Measurements from ENCODE around the gene ZNF827.

ZNF827 gene, protein sequence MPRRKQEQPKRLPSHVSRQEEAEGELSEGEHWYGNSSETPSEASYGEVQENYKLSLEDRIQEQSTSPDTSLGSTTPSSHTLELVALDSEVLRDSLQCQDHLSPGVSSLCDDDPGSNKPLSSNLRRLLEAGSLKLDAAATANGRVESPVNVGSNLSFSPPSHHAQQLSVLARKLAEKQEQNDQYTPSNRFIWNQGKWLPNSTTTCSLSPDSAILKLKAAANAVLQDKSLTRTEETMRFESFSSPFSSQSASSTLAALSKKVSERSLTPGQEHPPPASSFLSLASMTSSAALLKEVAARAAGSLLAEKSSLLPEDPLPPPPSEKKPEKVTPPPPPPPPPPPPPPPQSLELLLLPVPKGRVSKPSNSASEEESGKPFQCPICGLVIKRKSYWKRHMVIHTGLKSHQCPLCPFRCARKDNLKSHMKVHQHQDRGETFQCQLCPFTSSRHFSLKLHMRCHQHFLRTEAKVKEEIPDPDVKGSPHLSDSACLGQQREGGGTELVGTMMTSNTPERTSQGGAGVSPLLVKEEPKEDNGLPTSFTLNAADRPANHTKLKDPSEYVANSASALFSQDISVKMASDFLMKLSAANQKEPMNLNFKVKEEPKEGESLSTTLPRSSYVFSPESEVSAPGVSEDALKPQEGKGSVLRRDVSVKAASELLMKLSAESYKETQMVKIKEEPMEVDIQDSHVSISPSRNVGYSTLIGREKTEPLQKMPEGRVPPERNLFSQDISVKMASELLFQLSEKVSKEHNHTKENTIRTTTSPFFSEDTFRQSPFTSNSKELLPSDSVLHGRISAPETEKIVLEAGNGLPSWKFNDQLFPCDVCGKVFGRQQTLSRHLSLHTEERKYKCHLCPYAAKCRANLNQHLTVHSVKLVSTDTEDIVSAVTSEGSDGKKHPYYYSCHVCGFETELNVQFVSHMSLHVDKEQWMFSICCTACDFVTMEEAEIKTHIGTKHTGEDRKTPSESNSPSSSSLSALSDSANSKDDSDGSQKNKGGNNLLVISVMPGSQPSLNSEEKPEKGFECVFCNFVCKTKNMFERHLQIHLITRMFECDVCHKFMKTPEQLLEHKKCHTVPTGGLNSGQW

DNA sequence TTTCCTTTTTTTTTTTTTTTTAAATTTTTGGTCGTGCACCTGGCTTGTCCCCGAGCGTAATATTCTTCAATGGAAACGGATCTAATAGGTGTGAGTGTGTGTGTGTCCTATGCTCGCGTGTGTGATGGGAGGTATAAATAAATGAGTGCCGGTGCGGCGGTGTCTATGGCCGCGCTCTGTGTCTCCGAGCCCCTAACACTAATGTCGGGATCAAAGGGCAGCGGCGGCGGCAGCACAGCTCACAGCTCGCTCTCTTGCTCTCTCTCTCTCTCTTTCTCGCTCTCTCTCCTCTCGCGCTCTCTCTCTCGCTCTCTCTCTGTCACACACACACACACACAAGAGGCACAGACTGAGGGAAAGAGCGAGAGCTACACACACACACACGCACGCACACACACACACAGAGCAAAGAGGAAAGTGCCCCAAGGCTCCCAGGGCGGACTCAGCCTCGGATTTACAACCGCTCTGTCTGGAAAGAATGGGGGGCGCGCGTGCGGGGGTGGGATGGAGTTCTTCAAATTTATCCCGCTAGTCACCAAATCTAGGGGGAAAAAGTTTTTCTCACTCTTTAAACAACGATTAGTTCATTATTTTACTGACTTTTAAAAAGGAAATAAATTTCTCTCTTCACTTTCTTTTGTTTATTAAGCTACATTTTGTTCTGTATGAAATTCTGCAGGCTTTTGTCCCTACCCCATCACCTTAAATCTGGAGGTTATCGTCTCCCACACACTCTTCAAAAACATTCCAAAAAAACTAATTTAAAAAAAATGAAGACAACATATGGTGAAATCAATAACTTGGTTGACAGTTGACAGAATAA is at the start of gene ZNF827:
ZNF827 (minus strand) TSS at position 206 of the 823 bp plus-strand sequence. CDS start 416 bp downstream, outside the sequence.
- ChIA-PET POLR2A (interaction anchor here (0.7 to 1.6 kb wide), 3 partner anchors 9 to 268 kb away, joined by 3 to 6 read pairs (median 4); no protein-coding TSS in a partner anchor), CTCF (interaction anchor here (0.8 kb wide), 1 partner anchor 13 kb away, joined by 3 read pairs; no protein-coding TSS in a partner anchor)
- no peak for TF ChIP-seq ZNF384 (IDR thresholded peaks at IDR 0.05)
- peak; percentile 56; the same call in 1 of the 2 replicates for TF ChIP-seq L3MBTL2 (conservative IDR thresholded peaks at IDR 0.05)
- TF ChIP-seq ARNT (IDR thresholded peaks at IDR 0.05), result no peak
- TF ChIP-seq, protein P1, sequence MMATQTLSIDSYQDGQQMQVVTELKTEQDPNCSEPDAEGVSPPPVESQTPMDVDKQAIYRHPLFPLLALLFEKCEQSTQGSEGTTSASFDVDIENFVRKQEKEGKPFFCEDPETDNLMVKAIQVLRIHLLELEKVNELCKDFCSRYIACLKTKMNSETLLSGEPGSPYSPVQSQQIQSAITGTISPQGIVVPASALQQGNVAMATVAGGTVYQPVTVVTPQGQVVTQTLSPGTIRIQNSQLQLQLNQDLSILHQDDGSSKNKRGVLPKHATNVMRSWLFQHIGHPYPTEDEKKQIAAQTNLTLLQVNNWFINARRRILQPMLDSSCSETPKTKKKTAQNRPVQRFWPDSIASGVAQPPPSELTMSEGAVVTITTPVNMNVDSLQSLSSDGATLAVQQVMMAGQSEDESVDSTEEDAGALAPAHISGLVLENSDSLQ (IDR thresholded peaks at IDR 0.05), result no peak
- no peak for TF ChIP-seq HDGF (IDR thresholded peaks at IDR 0.05; ENCODE audit: borderline replicate concordance)
- TF ChIP-seq CTBP1 (IDR thresholded peaks at IDR 0.05; ENCODE audit: borderline replicate concordance), result peak; percentile 56; the same call in 1 of the 2 replicates
- no peak for TF ChIP-seq FOXK2 (IDR thresholded peaks at IDR 0.05)
- no peak for TF ChIP-seq SP1 (IDR thresholded peaks at IDR 0.05)
- TF ChIP-seq SUZ12 (IDR thresholded peaks at IDR 0.05), result no peak
- TF ChIP-seq TARDBP (IDR thresholded peaks at IDR 0.05), result no peak
- no peak for TF ChIP-seq NFRKB (IDR thresholded peaks at IDR 0.05)
- TF ChIP-seq ELF4 (IDR thresholded peaks at IDR 0.05), result no peak
- peak; percentile 46 for DNase-seq (ENCODE audit: extremely low spot score)

DNA sequence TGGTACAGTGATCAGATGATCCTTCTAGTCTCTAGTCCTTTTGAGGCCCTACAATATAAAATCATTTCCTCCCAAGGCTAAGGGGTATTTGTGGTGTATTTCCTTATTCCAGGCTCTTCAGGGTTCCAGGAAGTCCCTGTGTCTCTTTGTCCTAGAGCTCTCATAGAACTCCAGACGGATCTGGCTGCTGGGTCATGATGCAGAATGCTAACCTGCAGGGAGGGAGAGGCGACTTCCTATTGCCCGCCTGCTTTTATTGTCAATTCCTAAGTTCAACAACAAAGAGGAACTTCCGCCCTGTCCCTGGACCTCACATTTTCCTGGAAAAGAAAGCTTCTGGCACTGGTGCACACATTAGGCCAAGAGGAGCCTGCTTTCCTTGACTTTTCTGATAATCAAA is 45.9 kb upstream of the ZNF827 start:
- TF ChIP-seq FOXM1 (IDR thresholded peaks at IDR 0.05; ENCODE audit: borderline replicate concordance) (no peak), ZNF384 (IDR thresholded peaks at IDR 0.05) (no peak), SUZ12 (IDR thresholded peaks at IDR 0.05) (no peak), CTBP1 (IDR thresholded peaks at IDR 0.05; ENCODE audit: borderline replicate concordance) (no peak), ELF4 (IDR thresholded peaks at IDR 0.05) (no peak), FOXA1 (IDR thresholded peaks at IDR 0.05) (no peak), L3MBTL2 (conservative IDR thresholded peaks at IDR 0.05) (no peak), LEF1 (IDR thresholded peaks at IDR 0.05; ENCODE audit: borderline replicate concordance) (no peak), SP1 (IDR thresholded peaks at IDR 0.05) (no peak), ARNT (IDR thresholded peaks at IDR 0.05) (no peak), TARDBP (IDR thresholded peaks at IDR 0.05) (no peak), BHLHE40 (IDR thresholded peaks at IDR 0.05; ENCODE audit: borderline replicate concordance) (no peak)
- TF ChIP-seq, protein P1 (IDR thresholded peaks at IDR 0.05), result no peak
- CTCF ChIA-PET, result no interaction called here
- DNase-seq (ENCODE audit: extremely low spot score), result no peak
- POLR2A ChIA-PET, result no interaction called here

DNA sequence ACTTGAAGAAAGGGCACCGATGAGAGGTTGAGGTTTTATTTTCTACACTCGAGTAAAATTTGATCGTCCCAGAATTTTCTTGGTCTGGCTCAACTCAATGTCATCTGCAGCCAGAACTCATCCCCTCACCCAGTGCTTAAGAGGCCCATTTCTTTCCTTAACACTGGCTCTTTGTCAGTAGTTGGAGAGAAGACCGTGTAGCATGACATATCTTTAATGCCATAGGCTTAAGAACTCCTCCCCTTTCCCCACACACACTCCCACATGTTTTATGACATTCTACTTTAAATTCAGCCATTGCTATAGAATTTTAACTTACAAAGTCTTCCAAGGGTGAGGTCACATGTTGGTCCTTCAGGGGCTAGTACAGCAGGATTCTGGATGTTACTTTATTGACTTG is 44.2 kb upstream of the ZNF827 start:
- ChIA-PET CTCF (no interaction called here), POLR2A (no interaction called here)
- no peak for DNase-seq (ENCODE audit: extremely low spot score)
- TF ChIP-seq CTBP1 (IDR thresholded peaks at IDR 0.05; ENCODE audit: borderline replicate concordance), result no peak
- TF ChIP-seq FOXA1 (IDR thresholded peaks at IDR 0.05), result no peak
- no peak for TF ChIP-seq ZNF384 (IDR thresholded peaks at IDR 0.05)
- TF ChIP-seq NFRKB (IDR thresholded peaks at IDR 0.05), result no peak
- no peak for TF ChIP-seq LEF1 (IDR thresholded peaks at IDR 0.05; ENCODE audit: borderline replicate concordance)
- TF ChIP-seq SUZ12 (IDR thresholded peaks at IDR 0.05), result no peak
- TF ChIP-seq HDGF (IDR thresholded peaks at IDR 0.05; ENCODE audit: borderline replicate concordance), result no peak
- no peak for TF ChIP-seq BHLHE40 (IDR thresholded peaks at IDR 0.05; ENCODE audit: borderline replicate concordance)
- TF ChIP-seq ELF4 (IDR thresholded peaks at IDR 0.05), result no peak
- TF ChIP-seq SP1 (IDR thresholded peaks at IDR 0.05), result no peak
- TF ChIP-seq ARNT (IDR thresholded peaks at IDR 0.05), result no peak
- TF ChIP-seq FOXK2 (IDR thresholded peaks at IDR 0.05), result no peak
- no peak for TF ChIP-seq FOXM1 (IDR thresholded peaks at IDR 0.05; ENCODE audit: borderline replicate concordance)
- no peak for TF ChIP-seq TARDBP (IDR thresholded peaks at IDR 0.05)
- TF ChIP-seq L3MBTL2 (conservative IDR thresholded peaks at IDR 0.05), result no peak
- TF ChIP-seq, protein P1 (IDR thresholded peaks at IDR 0.05), result no peak

DNA sequence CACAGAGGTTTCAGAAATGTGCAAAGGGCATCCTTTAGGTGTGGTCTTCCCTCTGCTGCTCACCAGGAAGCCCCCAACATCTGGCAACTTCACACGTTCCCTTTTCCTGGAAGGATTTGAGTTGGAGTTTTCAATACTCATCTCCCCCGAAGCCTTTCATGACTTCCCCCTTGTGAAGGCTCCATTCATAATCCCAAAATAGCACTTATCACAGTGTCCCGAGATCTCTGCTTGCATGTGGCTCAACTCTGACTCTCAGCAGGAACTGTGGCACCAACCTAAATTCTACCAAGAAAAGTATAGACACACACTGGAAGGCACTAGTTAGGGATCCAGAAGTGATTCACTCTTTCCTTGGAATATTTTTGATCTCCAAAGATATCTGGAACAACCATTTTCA is 40.5 kb upstream of the ZNF827 start:
- POLR2A ChIA-PET, result no interaction called here
- no peak for DNase-seq (ENCODE audit: extremely low spot score)
- CTCF ChIA-PET, result no interaction called here
- no peak for TF ChIP-seq TARDBP (IDR thresholded peaks at IDR 0.05)
- TF ChIP-seq FOXK2 (IDR thresholded peaks at IDR 0.05), result no peak
- TF ChIP-seq CTBP1 (IDR thresholded peaks at IDR 0.05; ENCODE audit: borderline replicate concordance), result no peak
- TF ChIP-seq ZNF384 (IDR thresholded peaks at IDR 0.05), result no peak
- no peak for TF ChIP-seq BHLHE40 (IDR thresholded peaks at IDR 0.05; ENCODE audit: borderline replicate concordance)
- TF ChIP-seq SUZ12 (IDR thresholded peaks at IDR 0.05), result no peak
- no peak for TF ChIP-seq HDGF (IDR thresholded peaks at IDR 0.05; ENCODE audit: borderline replicate concordance)
- TF ChIP-seq LEF1 (IDR thresholded peaks at IDR 0.05; ENCODE audit: borderline replicate concordance), result no peak
- no peak for TF ChIP-seq L3MBTL2 (conservative IDR thresholded peaks at IDR 0.05)
- TF ChIP-seq FOXA1 (IDR thresholded peaks at IDR 0.05), result no peak
- no peak for TF ChIP-seq ARNT (IDR thresholded peaks at IDR 0.05)
- TF ChIP-seq, protein P1 (IDR thresholded peaks at IDR 0.05), result no peak
- TF ChIP-seq SP1 (IDR thresholded peaks at IDR 0.05), result no peak
- no peak for TF ChIP-seq ELF4 (IDR thresholded peaks at IDR 0.05)
- no peak for TF ChIP-seq FOXM1 (IDR thresholded peaks at IDR 0.05; ENCODE audit: borderline replicate concordance)
- no peak for TF ChIP-seq NFRKB (IDR thresholded peaks at IDR 0.05)

Measured in HEK293T (cell line).